GM12872 (cell line): ENCODE data around the gene DLGAP3.

Source experiments
- TF ChIP-seq, protein P1 (sequence below): IDR thresholded peaks from 3 replicates; pipeline ENCODE4 v1.5.1; 2011; ENCODE audit warnings: low read depth, mild to moderate bottlenecking, low read length, moderate library complexity; ENCODE audit not compliant: insufficient read depth

Gene DLGAP3, protein sequence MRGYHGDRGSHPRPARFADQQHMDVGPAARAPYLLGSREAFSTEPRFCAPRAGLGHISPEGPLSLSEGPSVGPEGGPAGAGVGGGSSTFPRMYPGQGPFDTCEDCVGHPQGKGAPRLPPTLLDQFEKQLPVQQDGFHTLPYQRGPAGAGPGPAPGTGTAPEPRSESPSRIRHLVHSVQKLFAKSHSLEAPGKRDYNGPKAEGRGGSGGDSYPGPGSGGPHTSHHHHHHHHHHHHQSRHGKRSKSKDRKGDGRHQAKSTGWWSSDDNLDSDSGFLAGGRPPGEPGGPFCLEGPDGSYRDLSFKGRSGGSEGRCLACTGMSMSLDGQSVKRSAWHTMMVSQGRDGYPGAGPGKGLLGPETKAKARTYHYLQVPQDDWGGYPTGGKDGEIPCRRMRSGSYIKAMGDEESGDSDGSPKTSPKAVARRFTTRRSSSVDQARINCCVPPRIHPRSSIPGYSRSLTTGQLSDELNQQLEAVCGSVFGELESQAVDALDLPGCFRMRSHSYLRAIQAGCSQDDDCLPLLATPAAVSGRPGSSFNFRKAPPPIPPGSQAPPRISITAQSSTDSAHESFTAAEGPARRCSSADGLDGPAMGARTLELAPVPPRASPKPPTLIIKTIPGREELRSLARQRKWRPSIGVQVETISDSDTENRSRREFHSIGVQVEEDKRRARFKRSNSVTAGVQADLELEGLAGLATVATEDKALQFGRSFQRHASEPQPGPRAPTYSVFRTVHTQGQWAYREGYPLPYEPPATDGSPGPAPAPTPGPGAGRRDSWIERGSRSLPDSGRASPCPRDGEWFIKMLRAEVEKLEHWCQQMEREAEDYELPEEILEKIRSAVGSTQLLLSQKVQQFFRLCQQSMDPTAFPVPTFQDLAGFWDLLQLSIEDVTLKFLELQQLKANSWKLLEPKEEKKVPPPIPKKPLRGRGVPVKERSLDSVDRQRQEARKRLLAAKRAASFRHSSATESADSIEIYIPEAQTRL

DNA sequence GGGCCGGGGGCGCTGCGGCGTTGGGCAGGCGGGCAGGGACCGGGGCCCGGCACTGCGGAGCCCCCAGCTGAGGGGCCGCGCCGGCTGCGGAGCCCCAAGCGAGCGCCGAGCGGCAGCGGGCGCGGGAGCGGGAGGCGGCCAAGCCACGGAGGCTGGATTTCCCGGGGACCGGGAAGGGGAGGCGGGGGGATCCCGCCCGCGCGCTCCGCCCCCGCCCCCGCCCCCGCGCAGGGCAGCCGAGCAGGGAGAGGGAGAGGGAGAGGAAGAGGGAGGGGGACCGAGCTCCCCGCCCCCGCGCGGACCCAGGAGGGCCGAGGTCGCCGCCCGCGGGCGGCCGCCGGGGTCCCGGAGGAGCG is at the start of gene DLGAP3:
Gene DLGAP3, minus strand, starts transcription at position 154 of the 356 bp plus-strand sequence. CDS start 24,267 bp downstream, outside the sequence.
- TF ChIP-seq, protein P1, sequence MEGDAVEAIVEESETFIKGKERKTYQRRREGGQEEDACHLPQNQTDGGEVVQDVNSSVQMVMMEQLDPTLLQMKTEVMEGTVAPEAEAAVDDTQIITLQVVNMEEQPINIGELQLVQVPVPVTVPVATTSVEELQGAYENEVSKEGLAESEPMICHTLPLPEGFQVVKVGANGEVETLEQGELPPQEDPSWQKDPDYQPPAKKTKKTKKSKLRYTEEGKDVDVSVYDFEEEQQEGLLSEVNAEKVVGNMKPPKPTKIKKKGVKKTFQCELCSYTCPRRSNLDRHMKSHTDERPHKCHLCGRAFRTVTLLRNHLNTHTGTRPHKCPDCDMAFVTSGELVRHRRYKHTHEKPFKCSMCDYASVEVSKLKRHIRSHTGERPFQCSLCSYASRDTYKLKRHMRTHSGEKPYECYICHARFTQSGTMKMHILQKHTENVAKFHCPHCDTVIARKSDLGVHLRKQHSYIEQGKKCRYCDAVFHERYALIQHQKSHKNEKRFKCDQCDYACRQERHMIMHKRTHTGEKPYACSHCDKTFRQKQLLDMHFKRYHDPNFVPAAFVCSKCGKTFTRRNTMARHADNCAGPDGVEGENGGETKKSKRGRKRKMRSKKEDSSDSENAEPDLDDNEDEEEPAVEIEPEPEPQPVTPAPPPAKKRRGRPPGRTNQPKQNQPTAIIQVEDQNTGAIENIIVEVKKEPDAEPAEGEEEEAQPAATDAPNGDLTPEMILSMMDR: no peak

DNA sequence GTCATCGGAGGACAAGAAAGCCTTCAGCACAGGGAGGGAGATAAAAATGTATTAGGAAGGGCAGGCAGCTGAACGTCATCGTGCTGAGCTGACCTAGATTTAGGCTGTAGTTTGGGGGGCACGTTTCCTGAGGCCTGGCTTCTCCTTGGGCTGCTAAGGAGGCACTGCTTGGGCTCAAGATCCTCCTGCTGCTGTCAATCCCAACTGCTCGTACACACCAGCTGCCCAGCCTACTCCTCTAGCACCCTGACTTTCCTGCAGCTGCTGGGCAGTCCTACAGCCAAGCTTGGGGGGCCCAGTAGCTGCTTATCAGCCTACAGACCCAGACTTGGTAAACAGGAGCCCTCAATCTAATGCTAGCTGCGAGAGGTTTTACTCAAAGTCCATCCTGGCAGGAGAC is 49.5 kb upstream of the DLGAP3 start:
- TF ChIP-seq, protein P1: no peak

DNA sequence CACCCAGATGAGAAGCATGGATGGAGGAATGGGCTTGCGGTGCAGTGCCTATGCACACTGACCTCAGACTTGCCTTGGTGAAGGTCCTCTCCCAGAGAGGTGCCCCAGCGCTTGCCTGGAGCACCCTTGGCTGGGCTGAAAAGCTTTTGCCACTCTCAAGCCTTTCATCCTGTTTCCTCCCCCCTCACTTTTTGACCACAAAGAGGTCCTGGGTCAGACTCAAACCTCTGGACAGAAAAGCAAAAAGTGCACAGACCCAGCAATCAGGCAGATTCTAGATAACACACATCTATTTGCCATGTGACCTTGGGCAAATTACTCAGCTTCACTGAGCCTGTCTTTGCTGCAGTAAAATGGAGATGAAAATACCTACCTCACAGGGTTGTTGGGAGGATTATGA is 48.4 kb upstream of the DLGAP3 start:
- TF ChIP-seq, protein P1: no peak

DNA sequence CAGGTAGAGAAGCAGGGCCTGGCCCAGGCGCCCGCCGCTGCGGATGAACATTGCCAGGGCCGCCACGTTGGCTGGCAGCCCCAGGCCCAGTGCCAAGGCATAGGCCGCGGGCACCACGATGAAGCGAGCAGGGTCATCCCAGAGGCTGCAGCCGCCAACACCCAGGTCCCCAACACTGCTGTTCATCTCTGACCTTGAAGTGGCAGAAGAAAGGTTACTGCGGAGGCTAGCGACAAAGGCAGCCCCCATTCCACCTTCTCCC is 47.7 kb upstream of the DLGAP3 start:
- TF ChIP-seq, protein P1: no peak

DNA sequence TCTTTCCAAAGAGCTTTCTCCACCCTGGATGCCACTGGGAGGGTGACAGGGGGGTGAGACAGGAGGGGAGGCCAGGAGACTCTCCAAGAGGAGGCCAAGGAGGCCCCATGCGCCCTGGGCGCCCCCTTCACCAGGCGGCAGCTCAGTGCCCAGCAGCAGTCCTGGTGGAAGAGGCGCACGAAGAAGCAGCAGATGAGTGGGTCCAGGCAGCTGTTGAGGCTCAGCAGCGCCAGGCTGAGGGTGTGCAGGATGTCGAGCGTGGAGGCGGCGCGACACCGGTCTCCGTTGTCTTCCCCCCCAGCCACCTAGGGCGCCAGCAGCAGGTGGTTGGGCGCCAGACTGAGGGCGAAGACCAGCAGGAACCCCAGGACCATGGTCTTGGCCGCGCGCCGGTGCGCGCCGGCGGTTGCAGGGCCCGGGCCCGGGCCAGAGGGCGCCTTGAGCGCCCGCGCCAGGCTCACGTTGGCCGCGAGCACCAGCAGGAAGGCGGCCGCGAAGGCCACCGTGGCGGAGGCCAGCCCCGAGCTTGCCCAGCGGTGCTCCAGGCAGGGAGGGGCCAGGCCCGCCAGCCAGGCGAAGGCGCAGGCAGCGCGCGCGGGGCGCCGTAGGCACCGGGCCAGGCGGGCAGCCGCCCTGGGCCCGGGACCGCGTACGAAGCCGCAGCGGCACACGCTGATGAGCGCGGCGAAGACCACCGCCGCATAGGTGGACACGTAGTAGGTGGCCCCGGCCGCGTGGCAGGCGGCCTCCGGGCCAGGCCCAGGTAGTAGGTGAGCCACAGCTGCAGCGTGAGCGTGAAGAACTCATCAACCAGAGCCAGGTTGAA is 47.1 kb upstream of the DLGAP3 start:
- TF ChIP-seq, protein P1: no peak

DNA sequence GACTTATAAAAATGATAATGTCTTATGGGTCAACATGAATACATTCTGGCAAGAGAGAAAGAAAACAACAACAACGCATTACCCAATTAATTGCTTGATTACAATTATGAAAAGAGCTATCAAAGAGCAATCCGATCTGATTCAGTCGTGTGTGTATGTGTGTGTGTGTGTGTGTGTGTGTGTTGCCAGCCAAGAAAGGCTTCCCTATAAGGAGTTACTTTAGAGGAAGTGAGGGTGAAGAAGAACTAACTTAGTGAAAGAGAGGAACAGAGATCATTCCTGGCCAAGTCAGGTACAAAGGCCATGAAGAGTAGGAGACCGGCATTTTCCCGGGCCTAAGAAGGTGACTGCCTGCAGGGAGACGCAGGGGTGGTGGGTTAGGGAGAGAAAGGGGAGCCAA is 46.3 kb upstream of the DLGAP3 start:
- TF ChIP-seq, protein P1: no peak

DNA sequence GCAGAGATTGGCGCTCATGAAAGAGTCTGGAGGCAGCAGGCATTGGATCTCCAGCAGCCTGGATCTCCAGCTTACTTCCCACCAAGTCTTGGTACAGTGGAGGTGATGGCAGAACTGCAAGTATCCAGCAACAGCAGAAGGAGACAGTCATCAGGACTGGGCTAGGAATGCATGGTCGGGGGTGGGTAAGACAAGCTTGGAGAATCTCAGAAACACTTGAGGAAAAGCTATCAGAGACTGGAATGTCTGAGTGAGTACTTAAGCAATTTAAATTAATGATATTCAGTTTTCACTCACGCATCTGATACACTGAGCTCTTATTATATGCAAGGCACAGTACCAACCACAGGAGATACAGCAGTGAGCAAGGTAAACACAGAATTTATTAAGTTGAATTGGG is 45.9 kb upstream of the DLGAP3 start:
- TF ChIP-seq, protein P1: no peak
